Eye (tissue), 1 donor: Measurements from ENCODE around the gene SH3BP2.
"Not testable (repeated sequence)": the region's sequence is repeated elsewhere in the genome, so short reads cannot be mapped to it uniquely, and the experiment has no call there.

ENCODE experiments used
- DNase-seq: peaks from one replicate; pipeline ENCODE4 v3.0.0-alpha.2; 2015

Gene SH3BP2

DNA sequence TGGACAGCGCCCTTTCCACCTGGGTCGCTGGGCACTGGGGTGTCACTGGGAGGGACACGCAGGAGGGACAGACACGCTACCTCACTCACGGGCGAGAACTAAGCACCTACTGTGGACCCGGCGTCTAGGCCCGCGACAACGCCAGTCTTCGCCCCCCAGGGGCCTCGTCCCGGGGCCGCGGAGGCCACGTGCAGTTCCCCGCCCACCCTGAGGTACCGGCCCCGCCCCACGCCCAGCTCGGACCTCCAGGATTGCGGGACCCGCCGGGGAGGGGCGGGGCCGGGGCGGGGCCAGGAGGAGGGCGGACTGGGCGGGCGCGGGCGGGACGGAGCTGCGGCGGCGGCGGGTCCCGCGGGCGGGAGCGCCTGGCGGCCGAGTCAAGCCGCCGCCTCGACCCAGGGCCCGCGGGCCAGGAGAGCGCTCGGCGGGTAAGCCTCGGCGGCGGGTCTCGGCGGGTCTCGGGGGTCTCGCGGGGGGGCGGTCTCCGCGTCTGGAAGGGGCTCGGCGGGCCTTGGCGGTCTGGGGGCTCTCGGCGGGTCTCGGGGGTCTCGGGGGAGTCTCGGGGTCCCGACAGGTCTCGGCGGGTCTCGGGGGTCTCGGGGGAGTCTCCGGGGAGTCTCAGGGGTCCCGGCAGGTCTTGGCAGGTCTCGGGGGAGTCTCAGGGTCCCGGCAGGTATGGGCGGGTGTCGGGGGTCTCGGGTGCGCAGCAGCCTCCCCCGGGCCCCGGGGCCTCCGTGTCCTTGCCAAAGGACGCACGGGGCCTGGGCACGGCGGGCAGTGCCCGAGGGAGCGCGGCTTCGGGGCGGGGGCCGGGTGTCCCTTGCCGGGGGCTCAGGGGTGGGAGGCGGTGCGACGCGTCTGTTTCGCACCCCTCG is at the start of gene SH3BP2:
SH3BP2 (plus strand) TSS at position 375 of the 875 bp plus-strand sequence. CDS start 27,533 bp downstream, outside the sequence.
- DNase-seq, result peak; percentile 76

GRCh38 chr4:2743518-2744445 is 49.1 kb upstream of the SH3BP2 start:
- DNase-seq, result no peak

DNA sequence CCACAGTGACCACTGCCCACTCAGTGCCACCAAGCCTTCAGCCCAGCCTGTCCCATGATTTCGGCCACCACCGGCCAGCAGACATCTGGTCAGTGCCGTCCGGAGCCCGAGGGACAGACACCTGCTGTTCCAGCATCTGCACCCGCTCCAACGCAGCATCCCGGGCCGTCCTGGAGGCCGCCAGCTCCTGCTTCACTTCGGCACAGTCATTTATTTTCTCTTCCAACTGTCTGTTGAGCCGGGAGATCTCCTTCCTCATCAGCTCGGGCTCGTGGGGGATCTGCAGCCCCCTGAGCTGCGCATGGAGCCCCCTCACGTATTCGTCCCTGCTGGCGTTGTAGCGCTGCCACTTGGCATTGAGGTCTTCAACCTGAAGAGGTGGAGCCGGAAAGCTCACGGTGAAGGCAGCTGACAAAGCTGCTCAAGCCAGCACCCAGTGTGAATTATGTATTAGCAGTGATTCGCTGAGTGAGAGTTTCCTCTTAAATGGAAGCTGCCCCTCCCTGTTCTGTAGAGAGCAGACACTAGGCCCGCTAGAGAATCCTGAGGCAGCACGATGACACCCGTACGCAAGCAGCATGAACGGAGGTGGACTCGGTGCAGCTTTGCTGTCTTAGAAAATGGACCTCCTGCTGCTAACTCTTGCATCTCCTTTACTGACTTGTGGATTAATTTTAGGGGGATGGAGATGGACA is 48.2 kb upstream of the SH3BP2 start:
- DNase-seq, result peak; percentile 25

DNA sequence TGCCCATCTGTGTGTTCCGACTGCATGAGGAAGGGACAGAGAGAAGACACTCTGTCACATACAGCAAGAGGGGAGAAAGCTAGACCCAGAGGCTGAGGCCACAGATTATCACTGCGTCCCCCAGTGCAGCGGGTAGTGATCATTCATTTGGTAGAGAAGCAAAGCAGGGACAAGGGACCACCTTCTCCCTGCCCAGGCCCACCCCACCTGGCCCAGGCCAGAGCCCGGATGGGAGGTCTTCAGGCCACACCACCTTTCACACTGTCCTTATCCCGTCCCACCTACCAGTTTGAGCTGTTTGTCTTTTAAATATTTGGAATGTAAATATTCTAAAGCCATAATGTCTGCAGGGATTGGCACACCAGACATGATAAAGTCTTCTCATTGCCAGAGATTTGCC is 47.4 kb upstream of the SH3BP2 start:
- DNase-seq, result no peak

DNA sequence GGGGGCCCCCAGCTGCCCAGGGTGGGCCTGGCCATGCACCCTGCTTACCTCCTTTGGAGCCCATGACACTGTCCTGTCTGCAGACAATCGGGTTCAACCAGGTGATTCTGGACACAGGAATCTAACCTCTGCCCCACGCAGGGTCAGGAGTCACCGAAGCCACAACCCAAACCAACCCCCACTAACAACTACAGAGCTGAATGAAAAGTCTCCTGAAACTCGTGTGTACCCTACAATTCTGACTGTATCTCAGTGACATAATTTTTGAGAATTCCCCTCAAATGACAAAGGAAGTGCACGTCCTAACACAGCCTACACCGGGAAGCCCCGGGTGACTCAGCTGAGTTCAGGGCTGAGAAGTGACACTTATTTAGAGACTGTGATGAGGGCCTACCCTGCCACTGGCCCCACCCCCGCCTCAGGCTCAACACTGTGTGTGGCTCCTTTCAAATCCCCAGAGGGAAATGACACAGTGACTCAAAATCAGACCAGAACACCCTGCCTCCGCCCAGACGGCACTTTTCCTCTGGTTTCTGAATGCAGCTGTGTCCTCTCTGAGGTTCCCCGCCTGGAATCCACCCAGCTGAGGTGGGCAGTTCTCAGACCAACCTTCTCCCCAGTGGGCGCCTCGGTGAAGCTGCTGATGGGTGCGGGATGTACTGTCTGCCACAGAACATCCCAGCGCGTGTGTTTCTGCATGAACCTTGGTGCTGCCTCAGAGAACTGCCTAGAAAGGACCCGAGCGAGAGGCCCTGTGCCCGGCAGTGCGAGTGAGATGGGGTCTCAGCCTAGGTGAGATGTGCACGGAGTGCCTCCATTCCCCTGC is 46.7 kb upstream of the SH3BP2 start:
- peak; percentile 13 for DNase-seq

DNA sequence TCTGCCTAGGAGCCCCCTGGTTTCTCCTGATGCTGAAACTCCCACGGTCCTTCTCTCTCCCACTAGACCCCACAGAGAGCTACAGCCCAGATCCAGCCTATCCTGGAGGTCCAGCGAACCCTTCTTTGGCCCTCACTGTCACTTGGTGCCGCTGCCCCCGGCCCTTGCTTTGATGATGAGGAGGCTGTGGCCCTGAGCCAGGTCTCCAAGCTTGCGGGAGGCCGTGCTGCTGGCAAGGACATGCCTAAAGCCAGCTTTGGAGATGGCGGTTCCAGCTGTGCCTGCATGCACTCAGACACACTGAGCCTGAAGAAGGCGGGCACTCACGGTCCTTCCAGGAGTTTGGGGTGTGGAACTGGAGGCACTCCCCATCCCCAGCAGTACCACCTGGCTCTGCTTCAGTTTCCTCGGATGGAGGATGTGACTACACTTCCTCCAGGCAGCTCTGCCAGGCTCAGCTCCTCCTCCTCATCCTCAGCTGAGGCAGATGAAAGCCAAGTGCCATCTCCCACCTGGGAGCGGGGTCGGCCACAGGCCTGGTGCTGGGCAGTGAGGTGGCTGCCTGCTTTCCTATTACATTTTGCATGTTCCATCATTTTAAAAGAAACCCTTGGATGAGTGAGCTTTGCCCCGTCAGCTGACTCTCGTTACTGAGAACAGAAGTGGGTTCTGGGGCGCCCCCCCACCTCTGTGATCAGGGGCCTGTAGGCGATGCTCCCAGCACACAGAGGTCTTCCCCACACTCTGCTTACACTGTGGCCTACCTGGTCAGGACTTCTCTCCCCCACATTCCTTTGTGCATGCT is 45.8 kb upstream of the SH3BP2 start:
- DNase-seq, result no peak

DNA sequence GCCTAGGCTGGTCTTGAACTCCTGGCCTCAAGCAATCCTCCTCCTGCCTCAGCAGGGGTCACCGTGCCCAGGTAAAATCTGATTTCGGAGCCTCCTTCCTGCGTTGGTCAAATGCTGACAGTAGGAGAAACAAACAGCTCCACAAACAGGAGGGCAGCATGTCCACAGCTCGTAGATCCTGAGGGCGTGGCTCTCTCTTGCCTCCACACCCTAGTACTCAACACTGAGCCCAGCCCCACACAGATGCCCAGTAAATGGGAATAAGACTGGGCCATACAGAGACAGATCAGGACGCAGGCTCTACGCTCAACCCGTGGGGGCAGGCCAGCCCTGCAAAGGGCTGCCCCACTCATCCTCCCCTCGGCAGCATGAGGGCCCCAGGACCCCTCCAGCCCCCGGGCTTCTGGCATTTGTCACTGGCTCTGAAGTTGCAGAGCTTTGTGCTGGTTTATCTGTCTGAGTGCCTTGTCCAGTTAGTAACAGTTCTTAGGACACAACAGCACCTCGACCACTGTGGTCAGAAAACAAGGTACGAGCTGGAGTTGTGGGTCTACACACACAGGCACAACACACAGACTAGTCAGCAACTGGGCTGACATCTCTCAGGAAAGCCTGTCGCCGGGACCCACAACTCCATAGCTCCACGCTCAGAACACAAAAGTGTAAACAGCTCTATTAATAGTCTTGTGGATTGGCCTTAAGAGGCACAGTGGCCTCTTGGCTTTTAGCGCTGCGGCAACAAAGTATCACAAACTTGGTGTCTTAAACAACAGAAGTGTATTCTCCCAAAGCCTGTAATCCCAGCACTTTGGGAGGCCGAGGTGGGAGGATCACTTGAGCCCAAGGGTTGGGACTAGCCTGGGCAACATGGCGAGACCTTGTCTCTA is 41.9 kb upstream of the SH3BP2 start:
- DNase-seq, result no peak

- DNase-seq, result no peak
Observed at GRCh38 chr4:2753436-2753835, 39.4 kb upstream of the SH3BP2 start.

DNA sequence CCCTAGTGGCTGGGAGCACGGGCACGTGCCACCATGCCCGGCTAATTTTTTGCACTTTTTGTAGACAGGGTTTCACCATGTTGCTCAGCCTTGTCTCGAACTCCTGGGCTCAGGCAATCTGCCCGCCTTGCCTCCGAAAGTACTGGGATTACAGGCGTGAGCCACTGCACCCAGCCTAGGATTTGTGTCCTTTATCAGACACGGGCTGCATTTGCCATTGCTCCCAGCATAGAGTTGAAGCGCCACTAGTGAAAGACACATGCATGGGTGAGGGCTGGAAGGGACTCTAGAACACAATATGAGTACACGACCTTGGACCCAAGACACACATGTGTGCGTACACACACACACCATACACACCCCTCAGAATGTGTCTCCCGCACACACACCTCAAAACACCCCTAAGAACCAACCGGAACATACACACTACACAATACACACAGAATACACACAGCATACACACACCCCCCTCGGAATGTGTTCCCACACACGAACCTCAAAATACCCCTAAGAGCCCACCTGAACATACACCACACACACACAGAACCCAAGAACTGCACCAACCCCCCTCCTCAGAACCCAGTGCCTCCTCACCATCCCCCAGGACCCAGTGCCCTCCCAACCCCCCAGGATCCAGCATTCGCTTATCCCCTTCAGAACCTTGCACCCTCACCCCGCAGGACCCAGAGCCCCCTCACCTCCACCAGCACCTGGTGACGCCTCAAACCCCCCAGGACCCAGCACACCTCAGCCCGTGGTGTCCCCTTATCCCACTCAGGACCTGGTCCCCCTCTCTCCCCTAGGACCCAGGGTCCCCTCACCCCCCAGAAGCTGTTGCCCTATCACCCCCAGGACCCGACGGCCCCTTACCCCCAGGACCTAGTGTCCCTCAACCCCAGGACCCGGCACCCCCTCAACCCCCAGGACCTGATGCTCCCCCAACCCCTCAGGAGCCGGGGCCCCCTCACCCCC is 37.8 kb upstream of the SH3BP2 start:
- DNase-seq, result no peak

DNA sequence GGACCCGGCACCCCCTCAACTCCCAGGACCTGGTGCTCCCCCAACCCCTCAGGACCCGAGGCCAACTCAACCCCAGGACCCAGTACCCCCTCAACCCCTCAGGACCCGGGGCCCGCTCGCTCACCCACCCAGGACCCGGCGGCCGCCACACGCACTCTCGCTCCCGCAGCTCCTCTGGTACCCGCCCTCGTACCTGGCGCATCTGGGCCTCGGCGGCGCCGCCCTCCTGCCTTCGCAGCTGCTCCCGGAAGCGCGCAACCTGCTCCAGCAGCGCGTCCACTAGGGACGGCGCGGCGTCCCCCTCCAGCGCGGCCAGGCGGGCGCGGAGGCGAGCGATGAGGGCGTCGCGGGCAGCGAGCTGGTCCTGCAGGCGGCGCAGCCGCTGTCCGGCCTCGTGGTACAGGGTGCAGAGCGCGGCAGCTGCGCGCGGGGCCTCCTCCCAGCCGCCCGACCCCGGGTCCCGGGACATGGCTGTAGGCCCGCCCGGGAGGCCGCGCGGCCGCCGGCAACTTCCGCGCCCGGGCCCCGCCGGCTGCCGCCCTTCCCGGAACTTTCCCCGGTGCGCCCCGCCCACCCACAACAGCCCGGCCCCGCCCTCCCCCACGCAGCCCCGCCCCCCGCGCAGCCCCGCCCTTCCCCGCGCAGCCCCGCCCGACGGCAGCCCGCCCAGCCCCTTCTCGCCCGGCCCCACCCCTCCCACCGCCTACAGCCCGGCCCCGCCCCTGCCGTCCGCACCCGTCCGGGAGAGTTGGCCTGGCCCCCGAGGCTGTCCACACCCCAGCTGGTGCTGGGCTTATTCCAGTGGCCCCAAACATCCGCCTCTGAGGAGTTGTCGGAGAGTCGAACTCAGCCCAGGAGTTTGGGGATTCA is 36.8 kb upstream of the SH3BP2 start, which contains the start of gene TNIP2:
TNIP2 (minus strand) TSS at position 516 of the 870 bp plus-strand sequence; CDS start at position 469, 47 bp downstream.
- peak; percentile 84 for DNase-seq

DNA sequence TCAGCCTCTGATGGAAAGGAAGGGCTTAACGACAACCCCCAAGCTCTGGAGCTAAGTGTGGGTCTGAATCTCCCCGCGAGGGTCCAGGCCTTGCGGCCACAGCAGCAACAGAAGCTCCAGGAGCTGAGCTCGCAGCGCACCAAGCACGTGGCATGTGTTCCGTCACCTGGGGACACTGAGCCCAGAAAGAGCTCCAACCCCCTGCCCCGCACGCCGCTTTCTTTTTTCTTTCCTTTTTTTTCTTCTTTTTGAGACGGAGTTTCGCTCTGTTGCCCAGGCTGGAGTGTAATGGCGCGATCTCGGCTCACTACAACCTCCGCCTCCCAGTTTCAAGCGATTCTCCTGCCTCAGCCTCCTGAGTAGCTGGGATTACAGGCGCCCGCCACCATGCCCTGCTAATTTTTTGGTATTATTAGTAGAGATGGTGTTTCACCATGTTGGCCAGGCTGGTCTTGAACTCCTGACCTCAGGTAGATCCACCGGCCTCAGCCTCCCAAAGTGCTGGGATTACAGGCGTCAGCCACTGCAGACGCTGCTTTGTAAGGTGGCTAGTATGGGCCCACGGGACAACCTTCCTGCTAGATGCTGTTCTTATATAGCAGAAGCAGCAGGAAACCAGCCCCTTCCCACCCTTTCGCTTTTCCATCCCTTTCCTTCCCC is 36.1 kb upstream of the SH3BP2 start:
- no peak for DNase-seq

DNA sequence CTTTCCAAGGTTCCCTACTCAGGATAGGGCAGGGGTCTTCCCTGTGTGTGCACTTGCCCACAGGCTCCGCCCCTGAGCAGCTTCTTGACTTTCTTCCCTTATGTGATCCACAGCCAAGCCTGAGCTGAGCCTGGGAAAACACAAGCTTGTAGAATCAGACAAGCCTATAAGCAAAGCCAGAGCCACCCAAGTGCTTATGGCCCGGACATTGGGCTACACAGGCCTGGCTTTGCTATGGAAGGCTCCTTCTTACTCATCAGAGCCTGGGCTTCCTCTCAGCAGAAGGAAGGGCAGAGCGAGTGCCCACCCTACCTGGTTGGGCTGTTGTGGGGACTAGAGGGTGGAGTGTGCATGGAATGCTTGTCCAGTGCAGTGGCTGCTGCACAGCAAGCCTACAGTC is 35.5 kb upstream of the SH3BP2 start:
- no peak for DNase-seq

DNA sequence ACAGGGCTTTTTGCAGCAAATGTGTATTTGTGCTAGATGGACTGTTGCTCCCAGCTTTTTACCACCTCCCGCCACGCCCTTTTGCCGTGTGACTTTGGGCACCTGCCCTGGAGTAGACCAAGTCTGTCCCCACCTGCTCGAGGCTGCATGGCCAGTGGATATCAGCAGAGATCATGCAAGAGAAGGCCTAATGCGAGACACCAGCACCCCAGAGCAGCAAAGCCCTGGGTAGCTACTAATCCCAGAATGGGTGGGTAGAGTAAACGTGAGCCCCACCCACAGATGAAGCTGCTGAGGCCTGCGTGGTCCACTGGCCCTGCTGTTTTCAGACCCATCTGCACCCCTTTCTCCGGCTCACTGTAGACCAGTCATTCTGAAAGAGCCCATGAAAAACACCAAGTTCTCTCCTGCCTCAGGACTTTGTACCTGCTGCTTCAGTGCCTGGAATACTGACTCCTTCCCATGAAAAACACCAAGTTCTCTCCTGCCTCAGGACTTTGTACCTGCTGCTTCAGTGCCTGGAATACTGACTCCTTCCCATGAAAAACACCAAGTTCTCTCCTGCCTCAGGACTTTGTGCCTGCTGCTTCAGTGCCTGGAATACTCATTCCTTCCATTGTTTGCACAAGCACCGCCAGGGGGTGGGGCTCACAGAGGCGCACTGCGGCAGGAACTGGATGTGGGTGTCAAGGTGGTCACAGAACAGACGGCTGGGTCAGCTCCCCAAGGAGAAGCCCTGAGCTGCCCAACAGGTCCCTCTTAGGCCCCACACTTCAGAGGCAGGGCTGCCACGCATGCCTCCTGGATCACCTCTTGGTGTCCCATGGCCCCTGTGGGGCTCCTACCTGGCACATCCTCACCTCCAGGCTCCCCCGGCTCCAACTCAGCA is 31.6 kb upstream of the SH3BP2 start:
- DNase-seq, result no peak

DNA sequence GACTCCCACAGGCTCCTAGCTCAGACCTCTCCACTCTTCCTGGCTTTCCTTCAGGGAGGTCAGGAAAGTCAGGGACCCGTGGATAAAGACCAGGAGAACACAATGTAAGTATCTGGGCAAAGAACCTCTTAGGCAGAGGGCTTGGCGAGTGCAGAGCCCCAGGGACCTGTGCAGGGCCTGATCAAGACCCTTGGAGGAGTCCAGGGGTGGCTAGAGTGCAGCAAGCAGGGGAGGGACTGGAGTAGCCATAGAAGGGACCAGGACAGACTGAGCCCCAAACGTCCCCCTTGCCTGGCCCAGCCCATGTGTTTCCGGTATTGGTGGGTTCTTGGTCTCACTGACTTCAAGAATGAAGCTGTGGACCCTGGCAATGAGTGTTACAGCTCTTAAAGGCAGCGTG is 30.8 kb upstream of the SH3BP2 start:
- DNase-seq, result no peak

- DNase-seq, result not testable (repeated sequence)
Observed at GRCh38 chr4:2762486-2763370, 30.2 kb upstream of the SH3BP2 start.
